ENCODE data around the gene MDM1.

The MDM1 gene

GRCh38 chr12:68319988-68320623 lies 12.1 kb downstream of the MDM1 start:
- DNase-seq = no peak

DNA sequence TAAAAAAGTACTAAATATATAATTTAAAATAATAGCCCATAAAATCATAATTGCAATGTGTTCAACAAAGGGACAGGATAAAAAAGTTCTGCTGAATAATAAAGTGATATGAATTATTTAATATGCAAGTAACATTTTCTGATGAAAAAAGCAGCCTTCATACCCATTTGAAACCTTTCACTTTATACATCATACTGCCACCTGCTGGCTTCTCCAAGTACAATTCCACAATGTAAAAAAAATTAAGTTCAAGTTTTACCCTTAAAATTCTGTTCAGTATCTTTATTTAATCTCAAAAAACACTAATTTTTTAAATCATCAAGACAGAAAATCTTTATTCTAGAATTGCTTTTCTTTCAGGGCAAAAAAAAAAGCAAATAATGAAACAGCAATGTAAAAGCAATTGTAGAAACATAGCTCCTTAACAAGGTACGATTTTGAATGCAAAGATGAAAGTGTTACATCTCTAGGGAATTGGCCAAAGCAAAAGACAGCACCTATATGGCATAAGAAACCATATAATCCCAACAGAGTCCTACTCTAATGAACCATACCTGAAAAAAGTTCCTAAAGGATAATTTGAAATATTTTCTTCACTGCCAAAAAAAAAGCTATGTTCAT lies 15.0 kb downstream of the MDM1 start:
- DNase-seq = no peak

DNA sequence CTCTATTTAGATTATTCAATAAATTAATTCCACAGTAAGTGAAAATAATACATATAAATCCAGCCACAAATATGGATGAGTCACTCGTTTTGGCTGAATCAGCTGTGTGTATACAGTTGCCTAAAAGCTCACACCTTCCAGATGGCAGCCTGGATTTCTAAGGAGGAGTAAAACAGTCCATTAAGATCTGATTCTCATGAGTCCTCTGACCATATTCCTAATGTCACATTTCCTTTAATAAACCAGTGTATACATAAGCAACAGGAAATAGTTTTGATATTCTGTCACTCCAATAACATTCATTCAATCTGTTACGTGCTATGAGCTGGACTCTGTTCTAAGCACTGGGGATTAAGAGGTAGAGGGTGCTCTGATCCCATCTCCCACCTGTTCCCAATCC lies 21.8 kb downstream of the MDM1 start:
- DNase-seq = no peak

DNA sequence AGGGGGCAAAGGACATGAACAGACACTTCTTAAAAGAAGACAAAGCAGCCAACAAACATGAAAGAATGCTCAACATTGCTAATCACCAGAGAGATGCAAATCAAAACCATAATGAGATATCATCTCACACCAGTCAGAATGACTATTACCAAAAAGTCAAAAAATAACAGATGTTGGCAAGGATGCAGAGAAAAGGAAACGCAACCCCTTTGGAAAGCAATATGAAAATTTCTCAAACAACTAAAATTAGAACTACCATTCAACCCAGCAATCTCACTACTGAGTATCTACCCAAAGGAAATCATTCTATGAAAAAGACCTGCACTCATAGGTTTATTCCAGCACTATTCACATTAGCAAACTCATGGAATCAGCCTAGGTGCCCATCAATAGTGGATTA lies 25.6 kb downstream of the MDM1 start:
- no peak for DNase-seq

DNA sequence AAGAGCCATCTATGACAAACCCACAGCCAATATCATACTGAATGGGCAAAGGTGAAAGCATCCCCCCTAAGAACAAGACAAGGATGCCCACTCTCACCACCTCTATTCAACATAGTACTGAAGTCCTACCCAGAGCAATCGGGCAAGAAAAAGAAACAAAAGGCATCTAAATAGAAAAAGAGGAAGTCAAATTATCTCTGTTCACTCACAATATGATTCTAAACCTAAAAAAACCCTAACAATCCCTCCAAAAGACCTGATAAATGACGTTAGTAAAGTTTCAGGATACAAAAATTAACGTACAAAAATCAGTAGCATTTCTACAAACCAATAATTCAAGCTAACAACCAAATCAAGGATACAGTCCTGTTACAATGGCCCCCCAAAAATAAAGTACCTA lies 26.9 kb downstream of the MDM1 start:
- no peak for DNase-seq

DNA sequence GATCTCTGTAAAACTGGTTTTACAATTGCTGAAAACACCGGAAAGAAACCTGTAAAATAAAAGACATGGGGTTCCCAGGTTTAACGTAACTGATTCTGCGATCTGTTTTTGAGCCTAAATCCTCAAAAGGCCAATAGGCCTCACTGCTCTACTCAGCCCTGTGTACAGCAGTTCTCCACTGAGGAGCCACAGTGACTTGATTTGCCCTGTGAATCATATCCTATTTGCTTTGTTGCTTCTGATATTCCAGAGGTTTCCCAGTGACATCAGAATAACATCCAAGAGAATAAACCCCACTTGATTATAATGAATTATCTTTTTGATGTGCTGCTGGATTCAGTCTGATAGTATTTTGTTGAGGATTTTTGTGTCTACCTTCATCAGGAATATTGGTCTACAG lies 27.5 kb downstream of the MDM1 start:
- DNase-seq = no peak

- no peak for DNase-seq
Observed at GRCh38 chr12:68303850-68304249, 28.3 kb downstream of the MDM1 start.

GRCh38 chr12:68297929-68298328 lies 34.2 kb downstream of the MDM1 start:
- no peak for DNase-seq

- no peak for DNase-seq
Observed at GRCh38 chr12:68294251-68294650, 37.9 kb downstream of the MDM1 start.

DNA sequence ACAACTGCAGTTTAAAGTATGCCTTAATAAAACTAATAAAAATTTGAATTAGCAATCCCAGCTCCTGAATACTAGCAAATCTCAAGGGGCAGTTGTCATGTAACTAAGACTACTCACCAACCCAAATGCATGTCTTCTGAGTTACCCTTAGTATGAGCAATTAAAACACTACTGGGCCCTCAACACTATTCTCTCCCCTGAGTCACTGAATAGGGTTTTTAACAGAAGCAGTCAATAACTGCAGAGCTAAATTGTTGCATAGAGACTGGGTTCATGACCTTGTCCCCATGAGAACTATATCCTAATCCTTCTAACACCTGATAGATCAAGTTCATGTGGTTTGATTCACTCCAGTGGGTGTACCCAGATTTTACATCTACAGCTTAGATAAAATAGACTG lies 38.8 kb downstream of the MDM1 start:
- DNase-seq = no peak

DNA sequence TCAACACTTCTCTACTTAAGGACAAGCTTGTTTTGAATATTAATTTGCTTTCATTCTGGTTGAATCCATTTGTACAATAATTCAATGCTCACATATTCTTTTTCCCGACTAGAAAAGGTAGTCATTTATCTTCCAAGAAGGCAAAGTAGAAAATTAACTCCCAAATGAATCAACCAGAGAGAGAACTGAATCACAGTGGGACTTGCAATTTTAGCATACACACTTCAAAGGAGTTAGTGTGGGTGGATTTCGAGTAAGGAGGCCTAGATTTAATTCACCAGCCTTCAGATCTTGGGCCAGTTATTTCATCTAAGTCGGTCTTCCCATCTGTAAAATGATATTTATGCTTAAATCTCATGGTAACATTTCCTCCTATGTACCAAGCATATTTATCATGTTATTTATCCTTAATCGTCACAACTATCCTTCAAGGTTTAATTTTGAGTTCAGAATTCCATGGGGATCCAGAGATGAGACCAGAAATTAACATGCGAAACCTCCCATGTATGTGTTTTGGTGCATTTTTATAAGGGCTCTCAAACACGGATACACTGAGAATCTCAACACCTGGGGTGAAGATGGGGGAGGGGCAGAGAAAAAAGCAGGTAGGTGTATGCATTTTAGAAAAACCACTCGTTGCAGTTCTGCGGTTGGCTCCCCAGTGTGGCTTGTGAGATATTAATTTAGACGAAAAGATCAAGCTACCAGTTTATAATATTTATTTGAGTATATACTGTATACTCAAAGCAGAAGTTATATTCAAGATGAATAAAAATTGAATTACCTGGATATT lies 39.8 kb downstream of the MDM1 start:
- DNase-seq = no peak

DNA sequence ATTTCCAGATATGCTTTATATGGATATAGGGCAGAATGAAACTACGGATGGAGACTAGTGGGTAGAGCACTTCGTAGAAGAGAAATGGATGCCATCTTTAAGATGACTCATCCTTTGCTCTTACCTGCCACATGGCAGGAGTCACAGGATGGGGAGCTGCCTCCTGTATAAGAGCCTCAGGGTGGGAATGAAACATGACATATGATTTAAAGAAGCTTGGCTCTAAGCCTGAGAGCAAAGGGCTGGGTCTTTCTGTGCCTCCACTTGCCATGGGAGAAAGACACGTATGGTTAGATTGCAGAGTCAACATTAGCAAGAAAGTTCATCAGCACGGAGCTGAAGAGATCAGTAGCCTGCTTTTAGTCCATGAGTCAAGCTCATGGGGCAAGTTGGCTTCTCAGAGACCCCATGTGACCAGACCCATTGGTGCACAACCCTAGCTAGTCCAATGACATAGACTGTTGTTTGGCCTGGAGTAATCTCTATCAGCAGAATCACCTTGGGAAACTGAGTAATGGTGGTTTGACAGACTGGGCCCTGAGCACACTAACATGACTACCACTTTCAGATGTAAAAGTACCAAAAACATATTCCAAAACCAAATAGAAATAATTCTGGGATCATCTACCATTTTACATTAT lies 40.6 kb downstream of the MDM1 start:
- no peak for DNase-seq

DNA sequence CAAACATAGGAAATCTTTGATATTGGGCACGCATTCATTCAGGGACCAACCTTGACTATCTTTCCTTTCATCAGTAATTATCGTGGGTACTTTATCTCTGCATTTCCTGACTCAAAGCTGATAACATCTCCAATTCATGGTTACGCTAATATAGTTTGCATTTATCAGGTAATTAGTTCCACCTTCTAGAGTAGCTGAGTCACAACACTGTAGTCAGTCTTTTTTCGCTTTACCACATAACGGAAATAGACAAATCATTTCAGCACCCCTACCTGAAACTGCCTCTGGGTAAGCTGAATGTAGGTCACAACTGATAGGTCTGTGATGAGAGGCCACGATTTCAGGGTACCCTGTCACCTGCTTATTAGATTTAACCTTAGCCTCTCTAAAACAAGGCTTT lies 42.0 kb downstream of the MDM1 start:
- DNase-seq = no peak

GRCh38 chr12:68287106-68287505 lies 45.1 kb downstream of the MDM1 start:
- DNase-seq = no peak

GRCh38 chr12:68286396-68286795 lies 45.8 kb downstream of the MDM1 start:
- DNase-seq = no peak

DNA sequence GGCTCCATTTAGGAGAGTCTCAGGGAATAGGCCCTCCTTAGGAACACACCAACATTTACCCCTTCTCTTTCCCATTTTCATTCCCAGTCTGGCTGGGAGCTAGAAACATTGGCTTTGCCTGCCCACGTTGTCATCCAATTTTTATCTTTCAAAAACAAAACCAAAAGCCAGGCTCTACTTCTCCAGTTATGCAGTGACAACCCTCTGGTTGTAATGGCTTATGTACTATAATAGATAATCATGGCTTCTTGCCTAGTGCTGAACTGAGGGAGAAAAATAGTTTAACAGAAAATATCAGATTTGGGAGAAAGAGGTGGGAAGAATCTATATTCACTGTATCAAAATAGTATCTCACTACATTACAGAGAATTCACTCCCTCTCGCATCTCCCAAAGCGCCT lies 46.6 kb downstream of the MDM1 start:
- no peak for DNase-seq

GRCh38 chr12:68281322-68282077 lies 50.7 kb downstream of the MDM1 start:
- DNase-seq = no peak

- DNase-seq = no peak
Observed at GRCh38 chr12:68280240-68280639, 51.9 kb downstream of the MDM1 start.

GRCh38 chr12:68279227-68280054 lies 52.7 kb downstream of the MDM1 start:
- DNase-seq = no peak

DNA sequence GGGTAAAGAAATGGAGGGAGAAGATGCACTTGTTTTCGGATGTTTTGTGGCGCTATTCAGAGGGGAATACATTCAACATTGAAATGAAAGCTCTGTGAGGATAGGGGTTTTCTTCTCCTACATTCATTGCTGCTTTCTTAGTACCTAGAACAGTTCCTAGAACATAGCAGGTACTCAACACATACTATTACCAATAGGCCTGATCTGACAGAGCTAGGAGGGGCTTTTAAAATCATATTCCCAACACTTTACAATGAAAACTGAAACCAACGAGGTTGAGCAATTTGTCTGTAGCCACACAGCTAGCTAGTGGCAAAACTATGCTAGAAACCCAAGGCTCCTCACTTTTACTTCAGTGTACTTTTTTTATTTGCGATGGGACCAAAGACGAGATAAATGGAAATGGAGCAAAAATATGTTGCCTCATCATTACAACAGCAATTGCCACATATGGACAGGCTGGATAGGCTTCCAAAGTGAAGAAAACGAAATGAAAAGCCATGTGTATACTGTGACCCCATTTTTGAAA lies 55.7 kb downstream of the MDM1 start:
- no peak for DNase-seq

GRCh38 chr12:68272732-68273131 lies 59.4 kb downstream of the MDM1 start:
- no peak for DNase-seq

- DNase-seq = no peak
Observed at GRCh38 chr12:68271346-68271745, 60.8 kb downstream of the MDM1 start.

All from cortex of kidney (tissue), 1 donor.